SHP77 treated with DMSO at 0.1 percent for 48 hours (cell line): ENCODE data around the gene ENTPD5.
"Not testable (repeated sequence)": the region's sequence is repeated elsewhere in the genome, so short reads cannot be mapped to it uniquely, and the experiment has no call there.

Experiments
- DNase-seq: peaks from one replicate; lab custom pipeline; 2025; lab: John Stamatoyannopoulos, UW

Gene ENTPD5

GRCh38 chr14:74005664-74006063, 13.4 kb downstream of the ENTPD5 start:
- not testable (repeated sequence) for DNase-seq

DNA sequence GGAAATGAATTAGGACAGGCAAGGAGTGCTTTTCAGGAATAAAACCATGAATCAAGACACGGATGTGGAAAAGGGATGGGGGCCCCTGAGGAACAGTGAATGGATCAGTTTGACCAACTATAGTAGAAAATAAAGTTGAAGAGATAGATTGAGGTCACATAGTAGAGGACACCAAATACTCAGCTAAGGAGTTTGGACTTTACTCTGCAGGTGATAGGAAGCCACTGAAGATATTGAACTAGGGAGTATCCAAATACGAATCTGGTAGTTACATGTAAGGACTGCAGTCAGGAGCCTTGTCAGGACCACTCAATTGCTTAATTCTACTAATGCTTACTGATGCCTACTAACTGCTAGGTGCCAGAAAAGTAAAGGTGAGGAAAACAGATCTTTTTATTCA, 20.4 kb downstream of the ENTPD5 start:
- no peak for DNase-seq

DNA sequence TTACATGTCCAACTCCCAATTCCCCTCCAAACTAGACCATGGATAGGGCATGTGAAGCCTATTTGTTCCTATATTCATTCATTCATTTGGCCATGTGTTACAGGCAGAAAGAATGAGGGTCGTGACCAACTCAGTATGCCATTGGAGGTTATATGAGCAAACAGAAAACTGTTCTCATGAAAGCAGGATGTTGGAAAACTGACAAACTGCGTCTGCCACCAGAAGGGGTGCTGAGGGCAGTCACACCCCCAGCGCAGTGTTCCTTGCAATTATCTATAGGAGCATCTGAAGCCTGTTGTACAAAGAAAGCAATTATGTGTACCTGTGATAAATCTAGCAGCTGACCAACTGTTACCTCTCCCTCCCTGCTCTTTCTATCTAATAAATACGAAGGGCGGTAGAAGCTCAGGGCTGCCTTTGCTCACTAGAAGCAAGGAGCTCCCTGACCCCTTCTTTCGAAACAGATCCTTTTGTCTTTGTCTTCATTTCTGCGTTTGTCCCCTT, 21.1 kb downstream of the ENTPD5 start:
- DNase-seq = no peak

DNA sequence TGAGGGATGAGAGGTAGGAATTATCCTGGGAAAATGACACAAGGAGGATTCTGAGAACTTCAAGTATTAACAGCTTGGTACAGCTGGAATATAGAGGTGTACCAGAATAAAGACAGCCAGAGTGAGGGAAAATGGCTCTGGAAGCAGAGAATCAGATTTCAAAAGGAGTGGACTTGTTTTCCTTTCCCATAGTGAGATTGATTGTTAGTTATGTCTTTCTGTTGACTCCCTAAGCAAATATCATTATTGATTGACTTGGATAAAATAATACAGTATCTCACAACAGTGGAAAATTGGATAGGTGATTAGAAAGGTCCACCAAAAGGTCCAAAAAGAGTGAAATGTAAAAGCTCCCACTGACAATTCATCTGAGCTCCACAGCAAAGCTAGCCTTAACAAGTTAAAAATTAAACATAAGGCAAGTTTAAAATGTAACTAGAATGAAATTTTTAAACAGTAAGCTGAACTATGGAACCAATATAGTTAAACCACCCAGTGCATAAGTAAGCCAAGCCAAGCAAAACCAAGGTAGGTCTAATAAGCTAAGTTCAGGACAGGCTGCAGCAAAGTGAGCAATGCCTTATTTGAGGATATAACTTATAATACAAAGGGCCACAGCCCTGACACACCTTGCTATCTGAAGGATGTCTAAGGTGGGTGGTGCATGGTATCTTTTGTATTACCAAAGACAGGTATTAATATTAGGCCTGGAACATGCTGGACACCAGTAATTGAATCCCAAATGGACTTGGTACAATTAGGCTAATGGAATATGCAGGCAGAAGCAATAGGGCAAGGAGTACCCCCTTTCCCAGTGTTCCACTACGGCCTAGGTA, 21.8 kb downstream of the ENTPD5 start:
- DNase-seq = no peak

GRCh38 chr14:73996731-73997107, 22.4 kb downstream of the ENTPD5 start:
- no peak for DNase-seq

DNA sequence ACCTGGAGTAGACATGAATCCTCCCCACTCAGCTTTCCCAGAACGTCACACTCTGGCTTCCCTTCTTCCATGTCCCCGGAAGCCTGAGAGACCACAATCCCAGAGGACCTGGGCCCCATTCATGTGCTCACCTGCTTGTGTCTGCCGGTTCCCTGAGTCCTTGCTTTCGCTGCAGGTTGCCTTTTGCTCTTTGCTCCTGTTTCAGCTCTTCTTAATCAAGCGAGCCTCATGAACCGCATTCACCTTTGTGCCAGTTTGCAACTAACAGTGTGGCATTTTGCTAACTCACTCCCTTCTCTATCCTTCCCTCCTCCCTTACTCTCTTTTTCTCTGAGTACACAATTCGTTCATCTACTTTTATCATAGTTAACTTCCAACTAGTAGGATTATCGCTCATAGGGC, 23.1 kb downstream of the ENTPD5 start:
- no peak for DNase-seq

DNA sequence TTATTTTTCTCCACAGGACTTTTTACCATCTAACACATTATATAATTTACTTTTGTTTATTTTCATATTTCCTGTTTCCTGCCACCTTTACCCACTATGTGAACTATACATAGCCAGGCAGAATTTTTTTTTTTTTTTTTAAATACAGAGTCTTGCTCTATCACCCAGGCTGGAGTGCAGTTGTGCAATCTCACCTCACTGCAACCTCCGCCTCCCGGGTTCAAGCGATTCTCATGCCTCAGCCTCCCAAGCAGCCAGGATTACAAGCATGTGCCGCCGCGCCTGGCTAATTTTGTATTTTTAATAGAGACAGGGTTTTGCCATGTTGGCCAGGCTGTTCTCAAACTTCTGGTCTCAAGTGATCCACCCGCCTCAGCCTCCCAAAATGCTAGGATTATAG, 24.2 kb downstream of the ENTPD5 start:
- not testable (repeated sequence) for DNase-seq

GRCh38 chr14:73991092-73991491, 28.0 kb downstream of the ENTPD5 start:
- no peak for DNase-seq

DNA sequence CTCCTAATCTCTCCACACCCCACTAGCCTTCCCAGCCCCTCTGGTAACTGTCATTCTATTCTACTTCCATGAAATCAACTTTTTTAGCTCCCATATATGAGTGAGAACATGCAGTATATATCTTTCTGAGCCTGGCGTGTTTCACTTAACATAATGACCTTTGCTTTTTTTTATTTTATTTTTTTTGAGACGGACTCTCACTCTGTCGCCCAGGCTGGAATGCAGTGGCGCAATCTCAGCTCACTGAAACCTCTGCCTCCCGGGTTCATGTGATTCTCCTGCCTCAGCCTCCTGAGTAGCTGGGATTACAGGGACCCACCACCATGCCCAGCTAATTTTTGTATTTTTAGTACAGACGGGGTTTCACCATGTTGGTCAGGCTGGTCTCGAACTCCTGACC, 30.4 kb downstream of the ENTPD5 start:
- not testable (repeated sequence) for DNase-seq

DNA sequence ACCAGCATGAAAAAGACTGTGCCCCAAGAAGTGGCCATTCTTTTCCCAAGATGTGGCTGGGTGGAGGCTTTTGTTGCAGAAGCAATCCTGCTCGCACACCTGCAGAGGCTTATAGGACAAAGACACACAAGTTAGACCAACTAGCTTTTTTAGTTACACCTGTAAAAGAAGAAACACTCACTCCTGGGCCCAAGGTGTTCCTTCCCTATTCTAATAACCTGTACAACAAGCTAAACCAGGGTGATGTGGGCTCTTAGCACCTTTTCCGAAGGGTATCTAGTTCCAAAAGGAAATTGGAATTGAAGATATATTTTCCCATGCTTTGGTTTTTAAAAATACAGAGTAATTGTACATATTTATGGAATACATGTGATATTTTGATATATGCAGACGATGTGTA, 31.0 kb downstream of the ENTPD5 start:
- no peak for DNase-seq

DNA sequence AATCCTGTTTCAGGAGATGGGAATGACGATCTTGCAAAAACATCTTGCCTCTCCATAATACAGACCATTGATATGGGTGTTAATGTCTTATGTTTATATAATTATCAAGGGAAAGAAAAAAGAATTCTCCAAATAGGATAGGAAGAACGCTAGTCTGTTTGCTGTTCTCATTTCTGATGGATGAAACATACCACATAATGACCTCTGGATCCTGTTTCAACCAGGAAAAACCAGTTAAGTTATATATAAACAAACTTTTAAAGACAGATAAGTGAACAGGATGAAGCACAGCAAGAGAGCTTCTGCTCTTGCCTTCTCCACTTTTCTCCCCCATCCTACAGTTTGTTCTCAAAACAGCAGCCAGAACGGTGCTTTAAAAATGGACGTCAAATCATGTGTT, 41.2 kb downstream of the ENTPD5 start:
- no peak for DNase-seq

DNA sequence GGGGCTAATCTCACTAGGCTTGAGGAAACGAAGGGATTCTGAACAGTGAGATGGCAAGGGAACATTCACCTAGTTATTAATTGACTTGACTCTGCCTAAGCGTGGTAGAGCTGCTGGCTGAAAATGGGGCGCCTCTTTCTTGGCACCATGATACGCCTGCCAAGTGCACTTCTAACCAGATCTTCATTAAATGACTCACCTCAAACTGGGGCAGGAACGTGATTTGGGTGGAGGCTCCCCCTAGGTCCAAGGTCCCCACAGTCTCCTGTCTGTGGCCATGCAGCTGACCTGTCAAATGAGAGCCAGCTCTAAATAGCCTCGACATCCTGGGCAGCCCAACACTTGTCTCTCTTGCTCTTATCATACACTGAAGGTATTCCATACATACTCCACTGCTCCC, 43.0 kb downstream of the ENTPD5 start:
- DNase-seq = no peak

DNA sequence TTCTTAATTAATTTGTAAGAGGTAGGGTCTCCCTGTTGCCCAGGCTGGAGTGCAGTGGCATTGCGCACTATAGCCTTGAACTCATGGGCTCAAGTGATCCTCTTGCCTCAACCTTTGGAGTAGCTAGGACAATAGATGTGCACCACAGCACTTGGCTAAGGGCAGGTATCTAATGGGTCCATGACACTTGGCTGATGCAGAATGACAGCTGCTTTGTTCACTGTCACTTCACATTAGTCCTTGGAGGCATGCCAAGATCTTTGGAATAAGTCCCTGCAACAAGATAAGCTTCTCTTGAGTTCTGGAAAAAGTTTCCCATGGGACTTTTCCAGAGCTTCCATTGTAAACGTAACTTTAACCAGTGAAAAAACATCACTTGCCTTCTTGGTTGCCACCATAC, 45.6 kb downstream of the ENTPD5 start:
- no peak for DNase-seq

DNA sequence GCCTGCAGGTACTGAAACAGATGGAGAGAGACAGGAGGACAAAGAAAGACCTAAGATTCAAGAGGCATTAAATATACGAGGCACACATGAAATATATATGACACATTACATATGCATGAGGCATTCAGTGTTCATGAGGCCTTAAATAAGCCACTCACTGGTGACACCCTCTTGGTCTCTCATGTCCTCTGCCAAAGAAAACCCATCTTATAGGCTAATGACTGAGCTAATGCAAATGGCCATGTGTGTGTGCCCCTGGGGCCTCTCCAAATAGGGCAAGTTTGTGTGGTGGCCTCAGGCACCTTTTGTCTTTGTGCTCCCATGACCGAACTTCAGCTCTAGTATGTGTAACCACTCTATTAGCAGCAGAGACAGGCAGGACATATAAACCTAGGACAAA, 50.2 kb downstream of the ENTPD5 start:
- no peak for DNase-seq

- no peak for DNase-seq
Observed at GRCh38 chr14:73965216-73965615, 53.9 kb downstream of the ENTPD5 start.

- DNase-seq = no peak
Observed at GRCh38 chr14:73961192-73961591, 57.9 kb downstream of the ENTPD5 start.

DNA sequence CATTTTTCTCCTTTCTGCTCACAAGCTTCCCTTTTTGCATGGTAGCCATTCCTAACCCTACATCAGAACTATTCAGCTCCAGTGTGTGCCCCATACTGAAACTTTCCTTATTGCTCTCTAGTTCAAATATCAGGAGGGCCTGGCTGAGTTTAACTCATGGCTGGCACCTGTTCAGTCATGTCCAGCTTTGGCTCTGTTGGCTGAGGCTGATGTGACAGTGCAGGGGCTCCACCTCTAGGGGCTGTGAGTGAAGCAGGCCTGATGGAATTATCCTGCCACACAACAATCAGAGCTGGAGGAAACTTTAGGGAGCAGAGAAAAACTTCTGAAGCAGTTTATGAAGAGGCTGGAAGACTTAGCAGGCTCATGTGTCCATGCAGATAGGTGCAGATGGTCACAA, 60.5 kb downstream of the ENTPD5 start:
- no peak for DNase-seq

GRCh38 chr14:73955674-73956073, 63.4 kb downstream of the ENTPD5 start:
- no peak for DNase-seq

- no peak for DNase-seq
Observed at GRCh38 chr14:73953731-73954130, 65.4 kb downstream of the ENTPD5 start.

DNA sequence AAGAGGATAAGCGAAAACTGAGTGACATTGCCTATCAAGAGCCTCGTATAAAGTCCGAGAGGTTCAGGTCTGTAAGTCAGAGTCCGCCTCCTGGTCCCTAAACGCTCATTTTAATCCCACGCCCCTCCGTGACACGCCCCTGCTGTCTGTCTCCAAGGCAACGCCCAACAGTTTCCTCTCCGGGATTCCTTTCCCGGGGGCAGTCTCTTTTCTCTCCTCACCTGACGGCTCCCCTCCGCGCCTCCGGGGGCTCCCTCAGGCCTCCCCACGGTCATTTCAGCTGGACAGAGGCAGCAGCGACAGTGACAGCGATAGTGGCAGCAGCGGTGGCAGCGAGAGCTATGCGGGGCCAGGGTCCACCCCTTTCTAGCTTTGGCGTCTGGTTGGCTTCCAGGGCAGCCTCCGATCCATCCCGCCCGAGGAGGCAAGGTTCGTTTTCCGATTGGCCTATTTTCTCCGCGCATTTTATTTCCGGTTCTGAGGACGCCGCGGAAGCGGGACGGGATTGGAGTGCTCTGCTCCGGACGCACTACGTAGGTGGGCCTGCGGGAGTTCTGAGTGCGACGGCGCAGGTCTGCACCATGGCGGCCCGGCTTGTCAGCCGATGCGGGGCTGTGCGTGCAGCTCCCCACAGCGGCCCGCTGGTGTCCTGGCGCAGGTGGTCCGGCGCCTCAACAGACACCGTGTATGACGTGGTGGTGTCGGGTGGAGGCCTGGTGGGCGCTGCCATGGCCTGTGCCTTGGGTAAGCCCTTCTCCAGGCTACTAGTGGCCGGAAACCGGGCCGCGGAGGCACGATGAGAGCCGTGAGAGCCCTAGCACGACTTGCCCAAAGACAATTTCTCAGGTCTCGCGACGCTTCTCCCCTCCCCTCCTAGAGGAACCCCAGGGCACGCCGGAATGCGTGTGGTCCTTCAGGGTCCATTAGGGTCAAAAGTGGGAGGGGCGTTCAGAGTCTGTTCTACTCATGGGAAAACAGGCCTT, 69.0 kb downstream of the ENTPD5 start, which contains the start of the genes COQ6 and FAM161B:
TSS of gene COQ6 (plus strand) at position 551 of the 983 bp plus-strand sequence. CDS start at position 582, 31 bp downstream.
TSS of gene FAM161B (minus strand) at position 343 of the 983 bp plus-strand sequence. CDS start at position 275, 68 bp downstream.
- peak; percentile 94 for DNase-seq

DNA sequence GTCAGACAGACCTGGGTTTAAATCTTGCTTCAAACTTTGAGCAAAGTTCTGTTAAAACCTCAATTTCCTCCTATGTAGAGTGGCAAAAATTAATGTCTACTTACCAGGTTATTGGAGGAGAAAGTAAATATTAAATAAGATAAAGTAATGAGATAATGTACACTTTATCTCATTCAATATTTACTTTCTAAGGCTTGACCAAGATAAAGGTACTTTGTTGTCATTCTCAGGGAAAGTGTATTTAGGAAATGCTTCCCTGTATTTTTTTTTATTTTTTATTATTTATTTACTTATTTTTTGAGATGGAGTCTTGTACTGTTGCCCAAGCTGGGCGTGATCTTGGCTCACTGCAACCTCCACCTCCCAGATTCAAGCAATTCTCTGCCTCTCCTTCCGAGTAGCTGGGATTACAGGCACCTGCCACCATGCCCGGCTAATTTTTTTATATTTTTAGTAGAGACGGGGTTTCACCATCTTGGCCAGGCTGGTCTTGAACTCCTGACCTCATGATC, 73.9 kb downstream of the ENTPD5 start:
- DNase-seq = no peak

- no peak for DNase-seq
Observed at GRCh38 chr14:73944432-73945158, 74.5 kb downstream of the ENTPD5 start.
